ENCODE measurements around the gene PAPSS1.
"Not testable (repeated sequence)": the region's sequence is repeated elsewhere in the genome, so short reads cannot be mapped to it uniquely, and the experiment has no call there.

The PAPSS1 gene

DNA sequence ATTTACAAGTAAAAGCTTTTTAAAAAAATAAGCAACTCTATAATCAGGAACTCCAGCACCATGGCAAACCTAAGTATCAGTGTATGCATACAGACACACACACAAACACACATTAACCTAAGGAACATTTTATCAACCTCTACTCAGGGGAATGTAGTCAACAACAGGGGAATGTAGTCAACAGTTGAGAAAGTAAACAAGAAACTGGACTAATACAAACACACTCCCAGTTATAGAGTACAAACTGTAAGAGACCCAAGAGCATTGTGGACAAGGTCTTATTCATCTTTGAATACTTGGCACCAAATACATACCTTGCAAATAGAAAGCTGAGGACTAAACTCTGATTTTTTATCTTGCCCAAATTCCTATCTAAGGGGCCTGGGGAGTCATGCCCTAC is 36.2 kb downstream of the PAPSS1 start:
- no peak for DNase-seq

DNA sequence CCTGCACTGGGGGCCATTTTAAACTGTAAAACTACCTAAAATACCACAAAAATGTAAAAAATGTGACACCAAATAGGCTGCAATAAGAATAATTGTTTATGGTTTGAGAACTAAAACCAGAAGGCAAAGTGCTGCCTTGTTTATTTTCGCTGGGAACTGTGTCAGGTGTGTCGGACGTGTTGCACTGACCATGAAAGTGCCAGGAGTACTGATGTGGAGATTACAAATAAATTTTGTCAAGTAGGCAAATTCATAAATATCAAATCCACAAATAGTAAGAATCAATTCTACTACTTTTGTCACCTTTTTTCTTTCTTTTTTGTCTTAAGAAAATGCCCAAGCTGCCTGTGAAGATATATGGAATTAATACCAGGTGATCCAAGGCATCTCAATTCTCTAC is 37.7 kb downstream of the PAPSS1 start:
- DNase-seq: no peak

GRCh38 chr4:107669068-107669467 is 51.0 kb downstream of the PAPSS1 start:
- no peak for DNase-seq

DNA sequence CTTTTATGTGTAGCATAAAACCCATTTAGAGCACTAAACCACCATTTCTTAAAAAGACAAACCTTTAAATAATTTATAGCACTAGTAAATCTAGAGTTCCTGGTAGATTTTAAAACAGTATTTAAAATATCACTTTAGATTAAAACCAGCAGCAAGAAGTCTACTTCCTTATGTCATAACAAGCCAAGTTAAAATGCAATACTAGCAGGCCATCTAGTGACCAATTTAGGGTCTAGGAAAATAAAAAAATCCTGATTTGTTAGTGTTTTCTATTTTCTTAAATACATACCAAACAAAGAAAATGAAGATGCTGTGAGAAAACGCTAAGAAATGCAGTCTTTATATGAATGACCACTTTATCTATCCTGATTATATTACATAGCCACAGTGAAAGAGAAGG is 53.9 kb downstream of the PAPSS1 start:
- no peak for DNase-seq

DNA sequence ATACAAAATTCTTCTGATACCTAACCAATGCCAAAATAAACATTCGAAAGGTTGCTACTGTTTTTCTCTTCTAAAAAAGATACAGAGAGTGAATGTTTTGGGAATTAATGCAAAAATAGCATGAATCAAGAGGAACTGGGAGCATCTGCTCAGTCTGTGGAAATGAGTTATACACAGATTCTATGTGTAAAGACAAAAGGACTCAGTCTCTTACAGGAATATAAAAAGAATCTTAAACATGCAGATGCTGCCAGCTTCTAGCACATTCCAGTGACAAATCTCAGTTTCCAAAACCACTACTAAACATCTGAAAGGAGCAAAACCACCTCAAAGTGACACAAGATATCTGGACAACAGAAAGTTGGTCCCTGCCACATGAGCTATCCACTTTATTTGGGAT is 55.0 kb downstream of the PAPSS1 start:
- no peak for DNase-seq

- no peak for DNase-seq
Measured at GRCh38 chr4:107658400-107659336, 61.4 kb downstream of the PAPSS1 start.

- DNase-seq: no peak
Measured at GRCh38 chr4:107655289-107655688, 64.7 kb downstream of the PAPSS1 start.

- DNase-seq: no peak
Measured at GRCh38 chr4:107654694-107655093, 65.3 kb downstream of the PAPSS1 start.

DNA sequence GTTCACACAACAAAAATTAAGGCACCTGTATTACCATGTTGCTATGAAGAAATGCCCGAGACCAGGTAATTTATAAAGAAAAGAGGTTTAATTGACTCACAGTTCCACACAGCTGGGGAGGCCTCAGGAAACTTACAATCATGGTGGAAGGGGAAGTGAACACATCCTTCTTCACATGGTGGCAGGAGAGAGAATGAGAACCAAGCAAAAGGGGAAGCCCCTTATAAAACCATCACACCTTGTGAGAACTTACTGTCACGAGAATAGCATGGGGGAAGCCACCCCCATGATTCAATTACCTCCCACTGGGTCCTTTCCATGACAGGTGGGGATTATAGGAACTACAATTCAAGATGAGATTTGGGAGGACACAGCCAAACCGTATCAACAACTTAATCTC is 68.6 kb downstream of the PAPSS1 start:
- DNase-seq: not testable (repeated sequence)

DNA sequence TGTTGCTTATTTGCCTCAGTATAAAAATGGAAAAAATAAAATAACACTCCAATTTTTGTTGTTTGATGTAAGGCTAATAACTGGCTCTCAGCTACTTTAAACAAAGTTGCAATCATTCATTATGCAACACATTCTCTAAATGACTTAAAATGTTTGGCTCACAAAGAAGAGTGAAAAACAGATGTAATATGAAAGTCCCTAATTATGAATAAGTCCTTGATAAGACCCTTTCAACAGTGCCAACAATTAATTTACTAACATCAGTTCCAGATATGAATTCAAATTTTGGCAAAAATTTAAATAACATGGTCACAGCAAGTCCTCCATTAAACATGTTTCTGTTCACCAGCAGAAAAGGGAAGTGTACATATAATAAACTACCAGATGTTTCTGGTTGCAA is 69.8 kb downstream of the PAPSS1 start:
- no peak for DNase-seq

DNA sequence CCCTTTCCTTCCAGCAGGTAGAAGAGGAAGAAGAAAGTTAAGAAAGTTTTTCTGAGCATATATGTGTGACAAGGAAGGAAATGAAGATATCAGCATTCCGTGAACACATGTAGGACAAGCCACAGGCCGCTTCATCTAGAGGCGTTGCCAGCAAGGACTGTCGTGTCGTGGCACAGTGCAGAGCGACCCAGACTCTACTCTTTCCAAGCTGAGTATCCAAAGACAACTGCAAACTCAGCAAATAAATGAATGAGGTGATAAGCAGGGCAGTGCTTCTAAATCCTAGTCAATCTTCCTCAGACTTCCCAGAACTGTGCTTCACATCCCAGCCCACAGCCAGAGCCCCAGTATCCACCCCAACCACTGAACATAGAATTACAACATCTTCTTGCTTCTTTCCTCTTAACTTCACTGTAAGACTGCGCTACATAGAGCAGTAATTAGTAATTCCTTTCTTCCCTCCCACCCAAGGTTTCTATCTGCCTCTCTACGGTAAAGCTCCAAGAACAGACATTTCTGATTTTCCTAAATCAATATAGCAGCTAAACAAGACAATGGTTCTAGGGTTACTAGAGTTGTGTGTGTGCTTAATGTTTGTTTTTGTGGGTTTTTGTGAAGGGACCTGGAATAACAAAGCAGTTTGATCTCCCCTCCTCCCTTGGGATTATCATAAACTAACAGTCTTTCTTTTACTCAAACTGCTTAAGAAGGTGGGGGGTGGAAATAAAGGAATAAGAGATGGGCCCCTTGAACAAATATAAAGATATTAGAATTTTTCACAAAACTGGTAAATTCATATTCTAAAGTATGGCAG is 71.6 kb downstream of the PAPSS1 start:
- DNase-seq: no peak

DNA sequence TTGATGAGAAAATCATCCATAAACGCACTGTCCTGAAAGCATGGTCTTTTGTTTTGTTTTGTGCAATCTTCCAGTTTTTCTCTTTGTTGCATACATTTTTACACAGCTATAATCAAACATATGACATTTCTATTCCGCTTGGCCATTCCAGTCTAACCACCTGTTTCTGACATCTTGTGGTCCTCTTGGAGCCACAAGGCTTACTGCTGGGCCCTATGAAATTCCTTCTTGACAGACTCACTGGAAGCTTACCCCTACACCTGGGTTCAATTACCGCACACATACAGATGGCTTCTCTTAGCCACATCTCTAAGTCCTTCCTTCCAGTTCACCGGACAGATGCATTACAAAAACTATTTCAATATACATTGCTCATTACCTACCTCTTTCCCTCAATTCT is 72.4 kb downstream of the PAPSS1 start:
- no peak for DNase-seq

GRCh38 chr4:107645604-107646003 is 74.4 kb downstream of the PAPSS1 start:
- DNase-seq: no peak

- DNase-seq: no peak
Measured at GRCh38 chr4:107643021-107643420, 77.0 kb downstream of the PAPSS1 start.

- DNase-seq: no peak
Measured at GRCh38 chr4:107640878-107641277, 79.2 kb downstream of the PAPSS1 start.

GRCh38 chr4:107640197-107640596 is 79.8 kb downstream of the PAPSS1 start:
- DNase-seq: no peak

DNA sequence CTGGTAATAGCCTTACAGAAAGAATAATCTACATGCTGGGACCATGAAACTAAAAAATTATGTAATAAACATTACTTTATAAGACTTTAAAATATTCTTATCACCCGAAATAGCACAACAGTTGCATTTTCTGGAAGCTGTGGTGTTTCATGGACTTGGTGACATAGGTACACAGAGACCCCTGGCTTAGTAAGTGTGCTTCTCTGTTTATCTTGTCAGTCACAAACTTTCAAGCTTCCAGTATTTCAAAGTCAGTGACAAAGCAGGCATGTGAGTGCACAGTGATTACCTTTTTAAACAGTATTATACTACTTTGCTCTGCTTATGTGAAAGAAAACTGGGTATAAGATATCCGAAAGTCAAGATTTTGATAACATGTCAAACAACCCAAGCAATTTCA is 84.3 kb downstream of the PAPSS1 start:
- no peak for DNase-seq

- DNase-seq: no peak
Measured at GRCh38 chr4:107631560-107631959, 88.5 kb downstream of the PAPSS1 start.

GRCh38 chr4:107630185-107630705 is 89.8 kb downstream of the PAPSS1 start:
- no peak for DNase-seq

DNA sequence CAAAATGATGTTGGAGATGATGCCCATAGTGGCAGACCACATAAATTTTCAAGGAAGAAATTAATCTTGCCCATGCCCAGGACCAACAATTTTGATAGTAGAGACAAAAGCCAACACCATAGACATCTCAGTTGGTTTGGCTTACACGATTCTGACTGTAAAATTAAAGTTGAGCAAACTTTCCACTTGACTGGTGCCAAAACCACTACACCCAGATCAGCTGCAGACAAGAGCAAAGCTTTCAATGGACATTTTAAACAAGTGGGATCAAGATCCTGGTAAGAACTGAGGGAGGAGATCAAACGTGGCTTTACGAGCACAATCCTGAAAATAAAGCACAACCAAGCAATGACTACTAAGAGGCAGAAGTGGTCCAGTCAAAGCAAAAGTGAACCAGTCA is 90.7 kb downstream of the PAPSS1 start:
- DNase-seq: no peak

- no peak for DNase-seq
Measured at GRCh38 chr4:107625391-107625902, 94.6 kb downstream of the PAPSS1 start.

GRCh38 chr4:107624024-107624423 is 96.0 kb downstream of the PAPSS1 start:
- no peak for DNase-seq

GRCh38 chr4:107622006-107622405 is 98.0 kb downstream of the PAPSS1 start:
- no peak for DNase-seq

All from T-helper 9 cell (primary cell).